Upper lobe of left lung (tissue), 4 donors: Measurements from ENCODE around the gene UBR4.

ENCODE experiments used
- CTCF ChIP-seq, 6 experiments: fragments of 450-650 bp in 4 of 6; fragments of 200-600 bp in 2 of 6; sonication (generic) in 2 of 6; IDR thresholded peaks; one replicate each; pipeline ENCODE4 v1.5.1; 2016 to 2019; ENCODE audit warnings: antibody characterized with exemption in 6 of 6
- EP300 ChIP-seq, 4 donors: sonication (generic); formaldehyde crosslinking; IDR thresholded peaks; one replicate each; pipeline ENCODE4 v1.5.1; 2017; ENCODE audit warnings: antibody characterized with exemption in 4 of 4, control low read depth in 2 of 4
- POLR2A ChIP-seq, 4 donors: fragments of 450-650 bp; IDR thresholded peaks; one replicate each; pipeline ENCODE4 v1.5.1; 2016 to 2017; ENCODE audit warnings: antibody characterized with exemption in 4 of 4, mild to moderate bottlenecking in 2 of 4
- POLR2AphosphoS5 ChIP-seq, 2 donors: sonication (generic); formaldehyde crosslinking; IDR thresholded peaks; one replicate each; pipeline ENCODE4 v1.5.1; 2017; ENCODE audit warnings: antibody characterized with exemption in 2 of 2

DNA sequence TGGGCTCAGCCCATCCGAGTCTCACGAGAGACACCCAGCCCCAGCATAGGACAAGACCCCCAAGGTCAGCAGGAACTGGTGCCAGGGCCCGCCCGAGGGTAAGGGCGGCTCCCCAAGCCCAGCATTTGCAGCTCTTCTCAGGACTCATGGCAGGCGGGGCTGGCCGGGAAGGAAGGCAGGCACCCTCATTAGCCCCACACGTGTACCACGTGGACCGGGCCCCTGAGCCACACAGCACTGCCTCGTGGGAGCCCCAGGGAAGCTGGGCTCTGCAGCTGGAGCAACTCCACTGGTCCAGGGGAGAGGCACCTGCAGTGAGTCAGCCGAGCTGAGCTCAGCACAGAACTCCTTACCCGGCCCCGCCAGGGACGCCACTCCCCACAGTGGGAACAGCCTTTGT is 155.8 kb downstream of the UBR4 start:
- TF ChIP-seq CTCF (IDR thresholded peaks at IDR 0.05) (no peak), POLR2AphosphoS5 (IDR thresholded peaks at IDR 0.05) (no peak), POLR2A (IDR thresholded peaks at IDR 0.05) (no peak), EP300 (IDR thresholded peaks at IDR 0.05) (no peak)
